T-helper 17 cell (primary cell): ENCODE results near the gene ZNF625. TPM values are rescaled to one million over a fixed set of nuclear protein-coding genes. Genes with fewer than 3 reads are reported as not detected.

ENCODE experiments used
- ATAC-seq: fragments of 150-1000 bp; cut with Tn5 transposase; 2 replicates; pipeline ENCODE4 v1.10.0; 2021; ENCODE audit warnings: mild to moderate bottlenecking, moderate library complexity
- DNase-seq, 3 donors: peaks; one replicate each; pipeline versions ENCODE4 v3.0.0 to v3.0.0-alpha.2; 2020 to 2021
- H3K9me3 ChIP-seq: one replicate; pipeline ENCODE4 v1.7.0; 2013; ENCODE audit warnings: low read length, mild to moderate bottlenecking; ENCODE audit not compliant: control insufficient read depth, poor library complexity, severe bottlenecking
- H3K27ac Mint-ChIP-seq: one replicate; pipeline ENCODE4 v1.8.0; 2022; ENCODE audit warnings: mild to moderate bottlenecking, moderate library complexity, mixed read lengths
- H3K27me3 Mint-ChIP-seq: one replicate; pipeline ENCODE4 v1.8.0; 2022; ENCODE audit warnings: mixed read lengths
- H3K36me3 Mint-ChIP-seq: one replicate; pipeline ENCODE4 v1.8.0; 2022; ENCODE audit warnings: low read depth, mixed read lengths
- H3K4me1 Mint-ChIP-seq: one replicate; pipeline ENCODE4 v1.8.0; 2022; ENCODE audit warnings: mild to moderate bottlenecking, mixed read lengths
- H3K4me3 Mint-ChIP-seq: one replicate; pipeline ENCODE4 v1.8.0; 2022; ENCODE audit warnings: mild to moderate bottlenecking, moderate library complexity, mixed read lengths
- total RNA-seq, 4 donors: library from RNA in 2 of 4; stranded (reverse) in 2 of 4; gene quantifications; one replicate each; pipeline ENCODE4 v1.2.3 and lab custom pipeline; 2022 to 2026

The ZNF625 gene
- total RNA-seq (1 to 10 TPM in 1 of 2 donors, under 1 TPM in 1; 0.75 to 1.4 TPM), total RNA-seq (lab: John Stamatoyannopoulos, UW) (0 reads per million in 2 donors)

DNA sequence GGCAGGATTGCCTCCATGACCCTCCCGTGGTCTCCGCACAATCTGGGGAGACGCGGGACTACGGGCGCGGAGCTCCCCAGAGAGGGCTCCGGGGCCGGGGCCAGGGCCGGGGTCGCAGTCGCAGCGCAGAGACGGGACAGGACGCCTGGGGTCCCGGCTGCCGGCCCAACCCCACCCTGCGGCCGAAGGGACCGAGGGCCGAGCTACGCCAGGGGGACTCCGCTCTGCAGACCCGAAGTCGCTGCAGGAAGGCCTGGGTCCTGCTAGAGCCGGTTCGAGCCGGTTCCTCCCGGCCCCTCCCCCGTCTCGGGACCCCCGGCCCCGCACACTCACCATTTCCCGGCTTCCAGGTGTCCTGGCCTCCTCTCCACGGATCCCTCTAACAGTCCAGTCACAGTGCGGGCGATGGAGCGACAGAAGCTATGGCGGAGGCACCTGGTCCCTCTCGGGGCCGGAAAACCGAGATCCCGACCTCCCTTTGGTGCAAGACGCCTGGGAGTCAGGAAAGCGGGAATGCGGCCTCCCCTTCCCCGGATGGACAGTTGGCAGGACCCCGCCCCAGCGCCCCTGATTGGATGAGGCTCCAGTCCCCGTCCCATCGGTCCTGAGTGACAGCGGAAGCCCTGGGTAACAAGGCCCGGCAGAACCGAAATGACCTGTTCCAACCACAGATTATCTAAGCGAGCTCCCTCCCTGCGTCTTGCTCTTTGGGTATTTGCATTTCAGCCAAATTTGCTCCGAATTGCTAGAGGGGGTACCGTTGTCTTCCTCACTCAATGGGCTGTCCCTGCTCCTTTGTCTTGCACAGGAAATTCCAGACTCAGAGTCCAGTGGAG is at the start of gene ZNF625:
ZNF625 (minus strand) TSS at position 512 of the 836 bp plus-strand sequence; CDS start at position 336, 176 bp downstream.
- H3K4me3 Mint-ChIP-seq: peak within 1 kb of the TSS; percentile 88
- peak in 1 of 3 donors; percentile 12 for DNase-seq
- H3K9me3 ChIP-seq: no peaks in the 10 kb centered on the region
- peaks cover 10% of the 10 kb centered on the region for H3K4me1 Mint-ChIP-seq
- ATAC-seq: peak; percentile 54
- H3K36me3 Mint-ChIP-seq: no peaks in the 10 kb centered on the region
- peaks cover 10% of the 10 kb centered on the region for H3K27me3 Mint-ChIP-seq
- peak within 1 kb of the TSS; percentile 72 for H3K27ac Mint-ChIP-seq

DNA sequence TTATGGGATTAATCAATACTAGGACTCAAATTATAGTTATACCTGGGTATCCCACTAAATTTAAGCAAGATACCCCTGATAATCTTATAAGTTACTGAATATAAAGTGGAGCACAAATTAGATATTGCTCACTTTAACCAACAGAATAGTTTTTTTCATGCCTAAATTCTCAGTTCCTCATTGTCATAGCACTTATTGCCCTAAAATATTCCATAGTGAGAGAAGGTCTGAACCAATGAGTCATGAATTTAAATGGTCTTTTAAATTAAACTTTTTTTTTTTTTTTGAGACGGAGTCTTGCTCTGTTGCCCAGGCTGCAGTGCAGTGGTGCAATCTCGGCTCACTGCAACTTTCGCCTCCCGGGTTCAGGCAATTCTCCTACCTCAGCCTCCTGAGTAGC is 48.8 kb upstream of the ZNF625 start:
- Mint-ChIP-seq H3K36me3 (peaks cover 2% of the 10 kb centered on the region), H3K27ac (no peak overlapping the region), H3K27me3 (no peaks in the 10 kb centered on the region), H3K4me1 (no peaks in the 10 kb centered on the region), H3K4me3 (no peak overlapping the region)
- DNase-seq (no peak), ATAC-seq (no peak)
- H3K9me3 ChIP-seq: peaks cover 8% of the 10 kb centered on the region

DNA sequence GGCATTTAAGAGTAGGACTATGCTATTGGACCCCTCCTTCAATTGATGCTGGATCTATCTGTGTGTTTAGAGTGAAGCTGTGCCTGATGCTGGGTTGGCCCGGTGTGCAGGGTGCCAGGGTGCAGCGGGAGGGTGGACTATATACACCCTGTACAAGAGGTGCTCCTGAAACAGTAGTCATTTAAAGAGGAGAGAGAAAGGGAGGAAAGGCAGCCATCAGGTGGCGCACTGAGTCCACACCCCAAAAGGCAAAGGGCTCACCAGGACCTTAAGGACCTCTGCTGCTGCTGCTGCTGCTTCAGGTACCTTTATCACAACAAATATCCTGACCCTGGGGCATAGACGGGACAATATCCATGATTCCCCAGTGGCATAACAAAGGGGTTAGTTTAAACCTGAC is 45.7 kb upstream of the ZNF625 start:
- peak in 2 of 3 donors; percentile 17 to 37 for DNase-seq
- H3K36me3 Mint-ChIP-seq: peaks cover 2% of the 10 kb centered on the region
- peaks cover 13% of the 10 kb centered on the region for H3K9me3 ChIP-seq
- H3K4me1 Mint-ChIP-seq: no peaks in the 10 kb centered on the region
- no peak overlapping the region for H3K27ac Mint-ChIP-seq
- peak; percentile 74 for ATAC-seq
- no peak overlapping the region for H3K4me3 Mint-ChIP-seq
- no peaks in the 10 kb centered on the region for H3K27me3 Mint-ChIP-seq

DNA sequence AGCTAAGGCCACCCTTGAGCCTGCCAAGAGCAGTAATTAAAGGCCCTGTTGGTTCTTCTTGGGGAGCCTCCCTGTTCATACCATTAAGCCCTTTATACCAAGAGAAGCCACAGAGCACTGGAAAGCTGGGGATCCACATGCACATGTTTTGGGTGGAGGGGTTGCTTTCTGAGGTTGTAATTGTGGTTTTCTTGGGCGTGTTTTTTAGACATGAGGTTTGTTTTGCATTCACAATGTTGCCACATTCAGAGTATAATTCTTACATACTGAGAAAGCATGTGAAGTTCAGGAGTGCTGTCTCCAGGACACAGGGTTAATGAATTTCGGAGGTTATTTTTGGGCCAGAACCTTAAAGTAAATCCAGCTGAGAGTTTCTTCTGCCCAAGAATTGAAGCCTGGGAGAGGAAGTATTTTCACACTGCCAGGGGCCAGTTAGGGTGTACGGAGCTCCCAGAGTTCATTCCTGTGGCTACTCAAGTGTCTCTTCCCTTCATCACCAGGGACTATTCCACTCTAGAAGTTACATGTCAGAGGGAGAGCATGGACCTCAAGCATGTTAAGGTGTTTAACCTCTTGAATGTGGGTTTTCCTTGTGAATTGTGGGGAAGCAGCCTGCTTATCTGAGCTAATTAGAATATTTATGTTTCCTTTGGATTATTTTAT is 43.4 kb upstream of the ZNF625 start:
- Mint-ChIP-seq H3K36me3 (peaks cover 2% of the 10 kb centered on the region), H3K27me3 (no peaks in the 10 kb centered on the region), H3K4me1 (no peaks in the 10 kb centered on the region), H3K4me3 (no peak overlapping the region), H3K27ac (no peak overlapping the region)
- H3K9me3 ChIP-seq: peaks cover 5% of the 10 kb centered on the region
- DNase-seq (no peak), ATAC-seq (no peak)

DNA sequence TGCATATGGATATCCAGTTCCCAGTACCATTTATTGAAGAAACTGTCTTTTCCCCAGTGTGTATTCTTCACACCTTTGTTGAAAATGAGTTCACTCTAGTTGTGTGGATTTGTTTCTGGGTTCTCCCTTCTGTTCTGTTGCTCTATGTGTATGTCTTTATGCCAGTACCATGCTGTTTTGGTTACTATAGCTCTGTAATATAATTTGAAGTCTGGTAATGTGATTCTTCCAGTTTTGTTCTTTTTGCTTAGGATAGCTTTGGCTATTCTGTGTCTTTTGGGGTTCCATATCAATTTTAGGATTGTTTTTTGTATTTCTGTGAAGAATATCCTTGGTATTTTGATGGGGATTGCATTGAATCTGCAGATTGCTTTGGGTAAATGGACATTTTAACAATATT is 41.6 kb upstream of the ZNF625 start:
- H3K9me3 ChIP-seq: peaks cover 8% of the 10 kb centered on the region
- Mint-ChIP-seq H3K27ac (no peak overlapping the region), H3K4me3 (no peak overlapping the region), H3K36me3 (no peaks in the 10 kb centered on the region), H3K4me1 (no peaks in the 10 kb centered on the region), H3K27me3 (no peaks in the 10 kb centered on the region)
- ATAC-seq (no peak), DNase-seq (no peak)

DNA sequence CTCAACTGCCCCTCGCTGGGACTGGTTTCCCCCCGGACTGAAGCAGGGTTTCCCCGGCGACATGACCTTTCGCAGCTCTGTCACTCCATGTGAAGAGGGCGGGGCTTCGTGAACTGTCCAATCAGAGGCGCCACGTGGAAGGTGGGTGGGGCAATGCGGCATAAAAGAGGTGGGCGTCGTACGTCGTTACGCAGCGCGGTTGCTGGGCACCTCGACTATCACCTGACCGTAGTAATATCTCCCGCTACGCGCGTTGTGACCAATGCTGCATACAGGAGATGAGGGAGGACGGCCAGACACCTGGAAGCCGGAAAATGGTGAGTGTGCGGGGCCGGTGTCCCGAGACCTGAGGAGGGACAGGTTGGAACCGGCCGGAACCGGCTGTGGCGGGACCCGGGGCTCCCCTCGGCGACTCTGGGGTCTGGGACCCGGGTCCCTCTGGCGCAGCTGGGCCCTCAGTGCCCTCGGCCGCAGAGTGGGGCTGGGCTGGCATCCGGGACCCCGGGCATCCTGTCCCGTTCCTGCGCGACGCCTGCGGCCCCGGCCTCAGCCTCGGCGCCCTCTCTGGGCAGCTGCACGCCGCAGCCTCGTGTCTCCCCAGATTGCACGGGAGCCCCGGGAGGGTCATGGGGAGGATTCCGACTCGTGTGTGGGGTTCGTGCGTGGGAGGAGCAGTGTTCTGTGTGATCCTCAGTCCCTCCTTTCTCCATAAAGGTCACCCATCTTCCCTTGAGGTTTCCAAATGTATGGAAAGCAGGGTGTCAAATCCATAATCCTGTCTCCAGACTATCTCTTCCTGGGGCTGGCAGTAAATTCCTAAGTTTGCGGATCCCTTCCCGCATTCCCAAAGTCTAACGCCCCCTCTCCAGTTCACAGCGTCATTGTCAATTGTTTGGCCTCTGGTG is 38.5 kb upstream of the ZNF625 start:
- H3K4me3 Mint-ChIP-seq: peak overlapping the region; percentile 69
- DNase-seq (peak; percentile 12 to 33 (median 22)), ATAC-seq (peak; percentile 88)
- no peaks in the 10 kb centered on the region for H3K4me1 Mint-ChIP-seq
- peak overlapping the region; percentile 19 for H3K27ac Mint-ChIP-seq
- peaks cover 9% of the 10 kb centered on the region for H3K9me3 ChIP-seq
- no peaks in the 10 kb centered on the region for H3K27me3 Mint-ChIP-seq
- no peaks in the 10 kb centered on the region for H3K36me3 Mint-ChIP-seq

DNA sequence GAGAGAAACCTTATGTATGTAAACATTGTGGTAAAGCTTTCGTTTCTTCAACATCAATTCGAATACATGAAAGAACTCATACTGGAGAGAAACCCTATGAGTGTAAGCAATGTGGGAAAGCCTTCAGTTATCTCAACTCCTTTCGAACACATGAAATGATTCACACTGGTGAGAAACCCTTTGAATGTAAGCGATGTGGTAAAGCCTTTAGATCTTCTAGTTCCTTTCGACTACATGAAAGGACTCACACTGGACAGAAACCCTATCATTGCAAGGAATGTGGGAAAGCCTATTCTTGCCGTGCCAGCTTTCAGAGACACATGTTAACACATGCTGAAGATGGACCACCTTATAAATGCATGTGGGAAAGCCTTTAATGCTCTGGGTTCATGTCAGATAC is 31.1 kb upstream of the ZNF625 start:
- Mint-ChIP-seq H3K27ac (no peak overlapping the region), H3K27me3 (no peaks in the 10 kb centered on the region)

DNA sequence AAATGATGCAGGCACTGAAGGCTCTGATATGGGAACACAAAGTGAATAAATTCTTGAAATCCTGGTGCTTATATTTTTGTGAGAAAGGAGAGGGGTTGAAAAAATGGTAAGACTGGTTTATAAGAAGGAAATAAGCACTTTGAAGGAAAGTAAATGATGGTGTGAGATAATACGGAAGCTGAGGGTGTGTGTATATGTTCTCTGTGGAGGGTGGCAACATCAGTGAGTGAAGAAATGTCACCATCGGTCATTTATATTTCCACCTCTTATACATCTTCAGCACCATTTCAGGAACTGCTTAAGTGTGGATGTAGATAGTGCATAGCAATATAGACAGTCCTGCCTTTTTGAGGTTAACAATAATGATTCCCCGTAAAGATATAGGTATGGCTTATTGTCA is 23.8 kb upstream of the ZNF625 start:
- no peak for DNase-seq
- H3K27me3 Mint-ChIP-seq: no peaks in the 10 kb centered on the region
- ATAC-seq: no peak
- no peak overlapping the region for H3K4me3 Mint-ChIP-seq
- H3K4me1 Mint-ChIP-seq: peaks cover 9% of the 10 kb centered on the region
- H3K36me3 Mint-ChIP-seq: peaks cover 14% of the 10 kb centered on the region
- peaks cover 33% of the 10 kb centered on the region for H3K9me3 ChIP-seq
- H3K27ac Mint-ChIP-seq: no peak overlapping the region

More for the DNA sequence above, 31.1 kb upstream of the ZNF625 start:
- H3K9me3 ChIP-seq: peaks cover 53% of the 10 kb centered on the region
- H3K4me3 Mint-ChIP-seq: no peak overlapping the region
- no peaks in the 10 kb centered on the region for H3K4me1 Mint-ChIP-seq
- H3K36me3 Mint-ChIP-seq: peaks cover 19% of the 10 kb centered on the region
- DNase-seq (no peak), ATAC-seq (no peak)

DNA sequence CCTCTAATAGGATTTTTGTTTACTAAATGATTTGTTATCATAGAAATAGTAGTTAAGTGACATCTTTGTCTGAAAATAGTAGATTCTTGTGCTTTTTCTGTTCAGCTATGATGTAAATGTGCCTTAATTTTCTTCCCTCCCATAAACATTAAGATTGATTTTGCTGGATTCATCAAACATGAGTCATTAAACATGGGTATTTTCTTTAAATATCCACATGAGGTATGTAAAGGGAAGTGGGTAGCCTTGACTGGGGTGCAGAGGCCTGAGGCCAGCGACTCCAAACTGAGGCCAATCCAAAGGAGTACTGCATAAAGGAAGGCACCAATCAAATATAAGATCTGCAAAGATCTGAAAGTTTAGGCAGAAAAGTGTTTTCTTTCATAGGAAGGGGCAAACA is 10.1 kb upstream of the ZNF625 start:
- H3K4me3 Mint-ChIP-seq: peak overlapping the region; percentile 25
- no peaks in the 10 kb centered on the region for H3K27me3 Mint-ChIP-seq
- peaks cover 3% of the 10 kb centered on the region for H3K36me3 Mint-ChIP-seq
- DNase-seq (no peak), ATAC-seq (no peak)
- H3K9me3 ChIP-seq: no peaks in the 10 kb centered on the region
- peaks cover 34% of the 10 kb centered on the region for H3K4me1 Mint-ChIP-seq
- peak overlapping the region; percentile 72 for H3K27ac Mint-ChIP-seq

DNA sequence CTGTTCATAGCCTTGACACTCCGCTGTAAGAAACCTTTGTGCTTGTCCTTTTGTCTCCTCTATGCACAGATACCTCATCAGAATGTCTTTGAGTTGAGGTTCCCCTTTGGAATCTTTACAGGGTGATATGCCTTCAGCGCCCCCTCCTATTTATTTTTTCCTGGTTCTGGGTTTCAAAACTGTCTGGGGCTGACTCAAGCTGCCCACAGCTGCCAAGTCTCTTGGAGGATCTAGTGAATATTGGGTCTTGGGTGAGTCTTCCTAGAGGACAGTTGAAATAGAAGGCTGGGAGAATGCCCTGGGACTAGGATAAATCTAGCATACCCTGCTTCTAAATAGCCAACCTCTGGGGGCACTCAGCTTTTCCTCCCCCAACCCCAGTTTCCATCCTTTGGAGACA is 7.3 kb upstream of the ZNF625 start:
- peaks cover 26% of the 10 kb centered on the region for H3K4me1 Mint-ChIP-seq

DNA sequence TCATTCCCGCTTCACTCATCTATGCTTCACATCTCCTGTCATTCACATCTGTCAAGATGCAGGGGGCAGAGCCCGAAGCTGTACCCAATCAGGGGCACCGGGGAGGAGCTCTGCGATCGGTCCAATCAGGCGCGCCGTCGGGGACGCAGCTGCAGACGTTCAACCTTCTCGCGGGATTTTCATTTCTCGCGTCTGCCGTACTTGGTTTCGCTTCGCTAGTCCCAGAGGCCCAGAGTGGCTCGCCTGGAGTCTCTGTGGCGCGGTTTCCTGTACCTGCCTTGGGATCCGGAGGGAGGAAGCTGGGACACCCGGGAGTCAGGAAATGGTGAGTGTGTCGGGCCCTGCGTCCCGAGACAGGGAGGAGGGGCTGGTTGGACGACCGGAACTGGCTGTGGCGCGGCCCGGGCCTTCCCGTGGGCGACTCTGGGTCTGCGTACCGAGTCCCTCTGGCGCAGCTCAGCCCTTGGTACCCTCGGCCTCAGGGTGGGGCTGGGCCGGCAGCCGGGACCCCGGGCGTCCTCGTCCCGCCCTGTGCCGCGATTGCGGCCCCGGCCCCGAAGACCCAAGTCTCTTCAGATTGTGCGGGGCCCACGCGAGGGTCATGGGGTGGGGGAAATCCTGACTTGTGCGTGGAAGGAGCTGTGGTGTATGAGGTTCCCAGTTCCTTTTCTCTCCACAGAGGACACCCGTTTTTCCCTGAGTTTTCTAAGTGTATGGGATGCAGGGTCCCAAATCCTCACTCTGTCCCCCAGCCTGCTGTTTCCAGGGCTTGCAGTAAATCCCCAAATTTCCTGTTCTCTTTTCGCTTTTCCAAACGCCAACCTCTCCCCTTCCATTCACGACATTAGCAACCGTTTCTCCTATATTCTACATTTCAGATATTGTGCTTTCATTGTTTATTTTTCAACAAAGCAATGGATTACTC is 6.6 kb upstream of the ZNF625 start, which contains the start of gene ZNF136:
ZNF136 (plus strand) TSS at position 215 of the 925 bp plus-strand sequence; CDS start at position 323, 108 bp downstream.
- ATAC-seq: peak; percentile 99
- H3K27ac Mint-ChIP-seq: peak within 1 kb of the TSS; percentile 97

More for the DNA sequence above, 7.3 kb upstream of the ZNF625 start:
- peaks cover 2% of the 10 kb centered on the region for H3K36me3 Mint-ChIP-seq
- H3K4me3 Mint-ChIP-seq: peak overlapping the region; percentile 99
- no peaks in the 10 kb centered on the region for H3K27me3 Mint-ChIP-seq
- DNase-seq: no peak
- H3K9me3 ChIP-seq: no peaks in the 10 kb centered on the region
- H3K27ac Mint-ChIP-seq: peak overlapping the region; percentile 97
- no peak for ATAC-seq

DNA sequence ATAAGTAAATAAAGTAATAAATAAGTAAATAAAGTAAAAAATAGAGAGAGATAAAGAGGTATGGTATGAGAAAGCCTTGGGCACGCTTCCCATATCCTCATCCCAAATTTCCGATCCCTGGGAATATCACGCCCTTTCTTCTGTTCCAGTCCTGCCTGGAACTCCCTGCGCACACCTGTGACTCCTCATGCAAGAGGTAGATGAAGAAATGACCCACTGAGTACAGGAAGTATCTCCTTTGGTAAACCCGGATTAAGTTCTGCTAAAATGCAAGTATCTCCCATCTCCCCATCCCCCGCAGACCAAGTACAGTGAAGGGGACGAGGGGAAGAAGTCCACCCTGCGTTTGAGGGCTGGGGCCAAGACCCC is 6.0 kb upstream of the ZNF625 start:
- Mint-ChIP-seq H3K27ac (peak overlapping the region; percentile 97), H3K4me1 (peaks cover 23% of the 10 kb centered on the region), H3K4me3 (peak overlapping the region; percentile 99), H3K36me3 (peaks cover 2% of the 10 kb centered on the region), H3K27me3 (no peaks in the 10 kb centered on the region)
- H3K9me3 ChIP-seq: no peaks in the 10 kb centered on the region
- ATAC-seq: peak; percentile 12
- DNase-seq: no peak

More for the DNA sequence above, 6.6 kb upstream of the ZNF625 start, which contains the start of gene ZNF136:
- Mint-ChIP-seq H3K4me3 (peak within 1 kb of the TSS; percentile 99), H3K36me3 (peaks cover 2% of the 10 kb centered on the region), H3K27me3 (no peaks in the 10 kb centered on the region), H3K4me1 (peaks cover 26% of the 10 kb centered on the region)
- DNase-seq: peak; percentile 79 to 84 (median 82)
- H3K9me3 ChIP-seq: no peaks in the 10 kb centered on the region
